ENCODE measurements around the gene TCF3. TPM values are rescaled to one million over a fixed set of nuclear protein-coding genes. Genes with fewer than 3 reads are reported as not detected.

Gene TCF3
- total and polyA plus RNA-seq, 2 of the 8 experiments (the other 6 are each of a cell fraction or from before 2014, with no cell fraction given) = 241 to 348 TPM

- H3K18ac ChIP-seq (ENCODE audit: extremely low read depth, low read length) = no peak overlapping the region
- H3K4ac ChIP-seq (replicated peaks; ENCODE audit: insufficient read length, low read depth, low read length) = no peak overlapping the region
- no peak overlapping the region for H2BK15ac ChIP-seq (ENCODE audit: low read length)
- no peak overlapping the region for H3K9ac ChIP-seq (replicated peaks in 1 of 4; ENCODE audit: extremely low read depth in 1 of 4, low read depth in 3 of 4, low read length in 3 of 4)
- no peaks in the 10 kb centered on the region for H3K4me1 ChIP-seq (replicated peaks in 1 of 4; ENCODE audit: control insufficient read depth in 3 of 4, insufficient read depth in 4 of 4, low read length in 3 of 4)
- H3K4me2 ChIP-seq (ENCODE audit: insufficient read depth in 1 of 2, low read depth in 2 of 2, low read length in 2 of 2) = no peak overlapping the region
- no peak overlapping the region for H2BK5ac ChIP-seq (ENCODE audit: low read depth, low read length)
- no peak overlapping the region for H2AFZ ChIP-seq (ENCODE audit: low read length)
- TF ChIP-seq RNF2 (IDR thresholded peaks at IDR 0.05; ENCODE audit: borderline replicate concordance, low read depth, low read length, missing control alignments, poor library complexity, severe bottlenecking) (no peak), KDM1A (IDR thresholded peaks at IDR 0.05; ENCODE audit: borderline replicate concordance, low read length) (no peak), RAD21 (IDR thresholded peaks at IDR 0.05 in 1 of 2, conservative IDR thresholded peaks at IDR 0.05 in 1 of 2; ENCODE audit: low read depth in 2 of 2, low read length in 2 of 2) (no peak)
- no peak overlapping the region for H3K56ac ChIP-seq (replicated peaks; ENCODE audit: insufficient read length, low read depth, low read length)
- H4K5ac ChIP-seq (ENCODE audit: insufficient read length, low read depth, low read length) = no peak overlapping the region
- H3K9me3 ChIP-seq (ENCODE audit: insufficient read depth in 2 of 2, low read depth in 1 of 2, low read length in 1 of 2) = 0 out of 4 replicates have a peak, but pooled peaks cover 0 to 2% of the 10 kb centered on the region in 2 experiments
- H2BK20ac ChIP-seq (ENCODE audit: low read length) = no peak overlapping the region
- no peak overlapping the region for H3K23ac ChIP-seq (ENCODE audit: insufficient read length)
- H3K23me2 ChIP-seq (ENCODE audit: low read depth, low read length) = no peaks in the 10 kb centered on the region
- 94% methylated on average over 29 of the region's 31 CpGs; no CpG with 5 or more reads in 1 of the 2 experiments for WGBS, 2 experiments (ENCODE audit: extremely low coverage in 1 of 2, insufficient coverage in 1 of 2, insufficient read length in 1 of 2, insufficient replicate concordance in 2 of 2, low coverage in 1 of 2, low lambda C conversion rate in 2 of 2, missing lambda C conversion rate in 1 of 2)
- peaks cover 27 to 39% of the 10 kb centered on the region in 2 experiments for H4K20me1 ChIP-seq (replicated peaks in 1 of 2; ENCODE audit: control insufficient read depth in 1 of 2, insufficient read depth in 2 of 2, low read length in 2 of 2)
- no peak overlapping the region for H3K4me3 ChIP-seq (ENCODE audit: extremely low read depth in 1 of 4, insufficient read depth in 2 of 4, low read depth in 3 of 4, low read length in 4 of 4)
- no peak for FAIRE-seq
- no peak overlapping the region for H2BK12ac ChIP-seq (ENCODE audit: low read depth, low read length)
- no peak overlapping the region for H4K91ac ChIP-seq (replicated peaks; ENCODE audit: insufficient read length, low read length)
- H4K8ac ChIP-seq (ENCODE audit: extremely low read depth, insufficient read depth, low read length) = no peak overlapping the region; the same call in 1 of the 2 replicates
- H3K79me2 ChIP-seq (ENCODE audit: control insufficient read depth in 1 of 2, insufficient read depth in 2 of 2, low read length in 2 of 2) = peaks cover 0 to 37% of the 10 kb centered on the region in 2 experiments; a peak in 3 of 4 replicates
- H3K14ac ChIP-seq (ENCODE audit: insufficient read length) = no peak overlapping the region
- H3K27ac ChIP-seq (ENCODE audit: low read depth, low read length) = no peak overlapping the region
- no peaks in the 10 kb centered on the region for H3K27me3 ChIP-seq (replicated peaks in 1 of 4; ENCODE audit: control insufficient read depth in 3 of 4, extremely low read depth in 1 of 4, insufficient read depth in 3 of 4, low read length in 3 of 4)
- H2BK120ac ChIP-seq (replicated peaks; ENCODE audit: low read depth, low read length) = no peak overlapping the region
- no peak overlapping the region for H2AK5ac ChIP-seq (ENCODE audit: low read depth, low read length)
- no peak for DNase-seq (ENCODE audit: low read depth in 1 of 2, low spot score in 2 of 2)
- peaks cover 8 to 50% (median 33%) of the 10 kb centered on the region in 4 experiments; a peak in 7 of 8 replicates for H3K36me3 ChIP-seq (ENCODE audit: control insufficient read depth in 2 of 4, insufficient read depth in 4 of 4, low read length in 3 of 4)
- H3K79me1 ChIP-seq (ENCODE audit: low read depth, low read length) = peaks cover 20% of the 10 kb centered on the region
- ChIA-PET POLR2A (ENCODE audit: partially characterized antibody) (interaction anchor here (0.7 to 3.4 kb wide), 8 partner anchors 8 to 33 kb away, joined by 3 to 25 read pairs (median 5); no protein-coding TSS in a partner anchor), CTCF (ENCODE audit: partially characterized antibody) (interaction anchor here (0.9 kb wide), 1 partner anchor 12 kb away, joined by 3 read pairs; no protein-coding TSS in a partner anchor)
Observed at GRCh38 chr19:1631557-1632100, 20.8 kb downstream of the TCF3 start.

Measured in H1 (cell line).